SK-N-SH (cell line): ENCODE measurements around the gene CNIH3. TPM values are rescaled to one million over a fixed set of nuclear protein-coding genes. Genes with fewer than 3 reads are reported as not detected.

Source experiments
- CTCF ChIA-PET: fragments of 300-600, 350-600 bp; formaldehyde crosslinking; extraction: SDS; loops from one replicate; lab custom pipeline; 2021; lab: Yijun Ruan, JAX
- POLR2A ChIA-PET: fragments of 350-600 bp; sonication (Branson Sonifier 250); formaldehyde crosslinking; extraction: SDS; loops from one replicate; lab custom pipeline; 2020; ENCODE audit warnings: antibody characterized with exemption, inconsistent platforms; lab: Yijun Ruan, JAX
- DNase-seq: peaks from one replicate; pipeline ENCODE4 v3.0.0; 2012
- H2AFZ ChIP-seq: fragments of 200-600 bp; sonication (generic); 2 replicates; pipeline ENCODE4 v1.8.1; 2016; ENCODE audit warnings: antibody characterized with exemption, mild to moderate bottlenecking, low read depth
- H3F3A ChIP-seq: fragments of 200-600 bp; sonication (generic); replicated peaks from 2 replicates; pipeline ENCODE3; 2016; ENCODE audit warnings: antibody characterized with exemption, mild to moderate bottlenecking; ENCODE audit not compliant: insufficient read depth
- H3K27ac ChIP-seq, 2 experiments: fragments of 200-500 bp in 1 of 2; fragments of 200-600 bp in 1 of 2; sonication (Bioruptor generic) in 1 of 2; sonication (generic), shearing (Covaris generic) in 1 of 2; 2 replicates each; pipeline versions ENCODE4 v1.5.1 to v1.6.1; 2014 to 2016; ENCODE audit warnings: low read depth in 2 of 2, inconsistent platforms in 1 of 2, low read length in 1 of 2, mild to moderate bottlenecking in 1 of 2, mixed read lengths in 1 of 2
- H3K27me3 ChIP-seq: fragments of 200-600 bp; sonication (generic), shearing (Covaris generic); 2 replicates; pipeline ENCODE4 v1.6.1; 2016; ENCODE audit warnings: mixed run types; ENCODE audit not compliant: insufficient read depth
- H3K36me3 ChIP-seq, 2 experiments: fragments of 200-500 bp in 1 of 2; fragments of 200-600 bp in 1 of 2; sonication (Bioruptor generic) in 1 of 2; sonication (generic) in 1 of 2; replicated peaks in 1 of 2; 2 replicates each; pipeline versions ENCODE3 to v1.5.1; 2014 to 2016; ENCODE audit warnings: low read length in 1 of 2, mild to moderate bottlenecking in 1 of 2; ENCODE audit not compliant: insufficient read depth in 2 of 2, control insufficient read depth in 1 of 2
- H3K4me1 ChIP-seq, 2 experiments: fragments of 200-500 bp in 1 of 2; fragments of 200-600 bp in 1 of 2; sonication (Bioruptor generic) in 1 of 2; sonication (generic), shearing (Covaris generic) in 1 of 2; 2 replicates each; pipeline versions ENCODE4 v1.5.1 to v1.6.1; 2014 to 2016; ENCODE audit warnings: low read depth in 1 of 2, low read length in 1 of 2, mixed run types in 1 of 2; ENCODE audit not compliant: insufficient read depth in 2 of 2, control insufficient read depth in 1 of 2
- H3K4me2 ChIP-seq: fragments of 200-600 bp; sonication (generic), shearing (Covaris generic); 2 replicates; pipeline ENCODE4 v1.6.1; 2017; ENCODE audit warnings: mixed run types
- H3K4me3 ChIP-seq, 2 experiments: fragments of 200-500 bp in 1 of 2; fragments of 200-600 bp in 1 of 2; sonication (Bioruptor generic) in 1 of 2; sonication (generic), shearing (Covaris generic) in 1 of 2; 2 replicates each; pipeline versions ENCODE4 v1.5.1 to v1.8.1; 2014 to 2016; ENCODE audit warnings: low read depth in 2 of 2, inconsistent platforms in 1 of 2, low read length in 1 of 2, mild to moderate bottlenecking in 1 of 2, mixed read lengths in 1 of 2, moderate library complexity in 1 of 2
- H3K79me2 ChIP-seq: fragments of 200-600 bp; sonication (generic); 2 replicates; pipeline ENCODE4 v1.8.1; 2017; ENCODE audit warnings: mild to moderate bottlenecking; ENCODE audit not compliant: insufficient read depth
- H3K9ac ChIP-seq: fragments of 200-600 bp; sonication (generic); 2 replicates; pipeline ENCODE4 v1.6.1; 2017; ENCODE audit warnings: mixed run types
- H3K9me2 ChIP-seq: fragments of 200-600 bp; sonication (generic); 2 replicates; pipeline ENCODE4 v1.6.1; 2017; ENCODE audit warnings: mixed run types
- H3K9me3 ChIP-seq: fragments of 200-600 bp; sonication (generic); 2 replicates; pipeline ENCODE4 v1.6.1; 2017; ENCODE audit warnings: mixed run types, mild to moderate bottlenecking, moderate library complexity
- H4K20me1 ChIP-seq: fragments of 200-600 bp; sonication (generic); 2 replicates; pipeline ENCODE4 v1.6.1; 2017; ENCODE audit warnings: mild to moderate bottlenecking, mixed run types; ENCODE audit not compliant: insufficient read depth
- EP300 ChIP-seq, 2 experiments: IDR thresholded peaks; 2 replicates each; pipeline versions ENCODE4 v1.4.0 to v1.6.1; 2012; ENCODE audit warnings: borderline replicate concordance in 1 of 2, low read depth in 1 of 2, low read length in 1 of 2
- EZH2phosphoT487 ChIP-seq: fragments of 200-600 bp; sonication (generic); IDR thresholded peaks from 2 replicates; pipeline ENCODE4 v1.6.1; 2017; ENCODE audit warnings: low read depth, mixed run types, mild to moderate bottlenecking, antibody characterized with exemption, moderate library complexity, borderline replicate concordance
- FOSL2 ChIP-seq: IDR thresholded peaks from 2 replicates; pipeline ENCODE4 v1.4.0; 2012; ENCODE audit warnings: low read depth, mild to moderate bottlenecking, moderate library complexity, borderline replicate concordance
- FOXJ3 ChIP-seq: sonication (generic); formaldehyde crosslinking; IDR thresholded peaks from 2 replicates; pipeline ENCODE4 v1.5.1; 2020; ENCODE audit warnings: mild to moderate bottlenecking, missing genetic modification reagents
- GATA2 ChIP-seq: sonication (generic); formaldehyde crosslinking; IDR thresholded peaks from 2 replicates; pipeline ENCODE4 v1.5.0; 2020; ENCODE audit warnings: mild to moderate bottlenecking, missing genetic modification reagents
- IRF3 ChIP-seq: fragments of 150-350 bp; IDR thresholded peaks from 2 replicates; pipeline ENCODE4 v1.6.1; 2016; ENCODE audit warnings: mild to moderate bottlenecking, low read depth, low read length
- JUND ChIP-seq: IDR thresholded peaks from 2 replicates; pipeline ENCODE4 v1.4.0; 2012
- MXI1 ChIP-seq: IDR thresholded peaks from 2 replicates; pipeline ENCODE4 v1.6.1; 2012; ENCODE audit warnings: mild to moderate bottlenecking, low read depth, low read length, improper control_type of control experiment
- NRF1 ChIP-seq: IDR thresholded peaks from 2 replicates; pipeline ENCODE4 v1.6.1; 2012; ENCODE audit warnings: low read depth, mild to moderate bottlenecking, low read length
- PBX3 ChIP-seq: IDR thresholded peaks from 2 replicates; pipeline ENCODE4; 2012
- POLR2AphosphoS5 ChIP-seq: IDR thresholded peaks from 2 replicates; pipeline ENCODE4 v1.6.1; 2012; ENCODE audit warnings: low read depth, low read length
- RAD21 ChIP-seq: IDR thresholded peaks from 2 replicates; pipeline ENCODE4 v1.6.1; 2012; ENCODE audit warnings: mild to moderate bottlenecking, low read length
- RCOR1 ChIP-seq: fragments of 150-350 bp; IDR thresholded peaks from 2 replicates; pipeline ENCODE4 v1.6.1; 2017; ENCODE audit warnings: antibody characterized with exemption, low read length
- RFX5 ChIP-seq: IDR thresholded peaks from 2 replicates; pipeline ENCODE4 v1.6.1; 2012; ENCODE audit warnings: mild to moderate bottlenecking, improper control_type of control experiment, low read length
- RXRA ChIP-seq: IDR thresholded peaks from 2 replicates; pipeline ENCODE4 v1.4.0; 2012; ENCODE audit warnings: low read depth, mild to moderate bottlenecking, borderline replicate concordance
- TCF12 ChIP-seq: IDR thresholded peaks from 2 replicates; pipeline ENCODE4 v1.4.0; 2012
- USF1 ChIP-seq: IDR thresholded peaks from 2 replicates; pipeline ENCODE4 v1.4.0; 2012; ENCODE audit warnings: low read depth, borderline replicate concordance
- WGBS: methylation state at CpG from one replicate; pipeline ENCODE4 v1.1.6; 2017; ENCODE audit warnings: low lambda C conversion rate; 5-methylcytosine and 5-hydroxymethylcytosine counted together
- polyA plus RNA-seq, 3 experiments: library from polyadenylated mRNA; depleted of rRNA; stranded (reverse); fragments of >200 nt; gene quantifications; 2 replicates each; pipeline ENCODE4 v1.2.3, GENCODE V29; 2012
- TF ChIP-seq, protein P1 (sequence below): fragments of 150-350 bp; IDR thresholded peaks from 2 replicates; pipeline ENCODE4 v1.6.1; 2017; ENCODE audit warnings: antibody characterized with exemption, low read length, low read depth, borderline replicate concordance
- TF ChIP-seq, protein P2 (sequence below): IDR thresholded peaks from 2 replicates; pipeline ENCODE4 v1.4.0; 2012; ENCODE audit warnings: low read depth
- TF ChIP-seq, protein P3 (sequence below): IDR thresholded peaks from 2 replicates; pipeline ENCODE4 v1.6.1; 2012; ENCODE audit warnings: mild to moderate bottlenecking, low read depth, low read length, moderate library complexity

The CNIH3 gene
- polyA plus RNA-seq, 1 of the 3 experiments (the other 2 are of a cell fraction) = 18.8 TPM

DNA sequence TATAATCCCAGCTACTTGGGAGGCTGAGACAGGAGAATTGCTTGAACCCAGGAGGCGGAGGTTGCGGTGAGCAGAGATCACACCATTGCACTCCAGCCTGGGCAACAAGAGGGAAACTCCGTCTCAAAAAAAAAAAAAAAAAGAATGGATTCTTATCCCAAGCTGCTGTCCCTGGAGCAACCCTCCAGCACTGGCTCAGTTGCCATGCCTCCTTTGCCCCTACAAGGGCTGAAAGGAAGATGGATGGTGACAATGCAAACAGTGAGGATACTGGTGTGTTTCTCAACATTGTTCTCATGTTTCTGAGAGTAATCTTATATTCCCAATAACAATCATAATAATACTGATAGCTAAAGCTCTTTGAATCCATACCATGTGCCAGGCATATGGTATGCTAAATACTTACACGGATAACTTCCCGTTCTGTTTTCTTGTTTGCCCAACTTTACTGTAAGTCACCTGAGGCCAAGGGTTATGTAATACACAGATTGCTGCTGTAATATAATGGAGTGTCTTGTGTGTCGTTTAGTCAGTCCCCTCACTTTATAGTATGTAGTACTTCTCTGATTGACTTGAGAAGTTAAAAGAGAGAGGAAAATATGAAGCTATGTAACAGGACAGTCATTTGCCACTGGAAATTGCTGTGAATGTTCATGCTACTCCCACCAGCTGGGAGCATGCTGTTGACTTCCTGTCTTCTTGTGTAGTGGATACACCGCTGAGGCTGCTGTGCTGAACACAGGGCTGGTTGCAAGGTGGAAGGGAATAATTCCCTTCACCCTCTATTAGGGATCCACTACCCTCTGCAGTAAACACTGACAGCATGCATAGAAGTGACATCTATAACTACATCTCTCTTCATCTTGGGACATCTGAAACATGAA lies 153.6 kb downstream of the CNIH3 start:
- no peaks in the 10 kb centered on the region for H3K79me2 ChIP-seq
- TF ChIP-seq RAD21 (no peak), RXRA (no peak), GATA2 (CRISPR knock-in tag) (no peak), FOXJ3 (CRISPR knock-in tag) (no peak), MXI1 (no peak), EP300 (IDR thresholded peaks at IDR 0.05; ENCODE audit: borderline replicate concordance in 1 of 2, low read depth in 1 of 2, low read length in 1 of 2) (no peak), USF1 (no peak), RFX5 (no peak), FOSL2 (no peak), POLR2AphosphoS5 (no peak), TCF12 (no peak)
- TF ChIP-seq, protein P1, sequence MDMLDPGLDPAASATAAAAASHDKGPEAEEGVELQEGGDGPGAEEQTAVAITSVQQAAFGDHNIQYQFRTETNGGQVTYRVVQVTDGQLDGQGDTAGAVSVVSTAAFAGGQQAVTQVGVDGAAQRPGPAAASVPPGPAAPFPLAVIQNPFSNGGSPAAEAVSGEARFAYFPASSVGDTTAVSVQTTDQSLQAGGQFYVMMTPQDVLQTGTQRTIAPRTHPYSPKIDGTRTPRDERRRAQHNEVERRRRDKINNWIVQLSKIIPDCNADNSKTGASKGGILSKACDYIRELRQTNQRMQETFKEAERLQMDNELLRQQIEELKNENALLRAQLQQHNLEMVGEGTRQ = no peak
- TF ChIP-seq, protein P2, sequence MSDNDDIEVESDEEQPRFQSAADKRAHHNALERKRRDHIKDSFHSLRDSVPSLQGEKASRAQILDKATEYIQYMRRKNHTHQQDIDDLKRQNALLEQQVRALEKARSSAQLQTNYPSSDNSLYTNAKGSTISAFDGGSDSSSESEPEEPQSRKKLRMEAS = no peak
- CTCF ChIA-PET = no interaction called here
- H3F3A ChIP-seq = no peaks in the 10 kb centered on the region
- POLR2A ChIA-PET = no interaction called here
- H3K27ac ChIP-seq = no peak overlapping the region
- no peaks in the 10 kb centered on the region for H3K27me3 ChIP-seq
- H3K9ac ChIP-seq = no peak overlapping the region
- no peak overlapping the region for H2AFZ ChIP-seq
- no peaks in the 10 kb centered on the region for H3K9me2 ChIP-seq
- H3K4me1 ChIP-seq = peaks cover 0 to 4% of the 10 kb centered on the region in 2 experiments; a peak in 2 of 4 replicates
- DNase-seq = no peak
- H3K36me3 ChIP-seq = no peaks in the 10 kb centered on the region
- H3K9me3 ChIP-seq = no peaks in the 10 kb centered on the region
- H3K4me2 ChIP-seq = peak overlapping the region; percentile 7; the same call in 1 of the 2 replicates
- no peak overlapping the region for H3K4me3 ChIP-seq
- no peaks in the 10 kb centered on the region for H4K20me1 ChIP-seq
- WGBS = 91% methylated on average over 7 of the region's 7 CpGs

DNA sequence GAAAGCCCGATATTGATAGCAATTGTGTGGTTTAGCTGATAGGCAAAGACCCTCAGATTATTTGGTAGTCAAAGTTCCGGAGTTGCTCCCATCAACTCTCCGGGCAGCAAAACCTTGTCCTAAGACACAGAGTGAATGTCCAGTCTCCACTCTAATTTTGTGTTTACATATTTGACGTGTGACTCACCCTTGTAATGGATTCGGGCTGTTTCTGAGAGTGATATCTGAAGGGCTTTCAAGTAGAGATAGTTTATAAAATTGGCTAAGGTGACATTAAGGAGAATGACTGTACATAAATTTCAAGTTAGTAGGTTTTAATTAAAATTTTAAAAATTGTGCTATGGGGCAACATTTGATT lies 154.2 kb downstream of the CNIH3 start:
- Histone ChIP-seq H3K4me3 (no peak overlapping the region), H3K27ac (no peak overlapping the region), H3F3A (no peaks in the 10 kb centered on the region), H3K9ac (no peak overlapping the region), H3K9me2 (no peaks in the 10 kb centered on the region), H3K4me2 (peak overlapping the region; percentile 7; the same call in 1 of the 2 replicates), H3K27me3 (no peaks in the 10 kb centered on the region), H3K4me1 (peaks cover 0 to 4% of the 10 kb centered on the region in 2 experiments; a peak in 2 of 4 replicates), H3K79me2 (no peaks in the 10 kb centered on the region), H3K9me3 (no peaks in the 10 kb centered on the region), H3K36me3 (no peaks in the 10 kb centered on the region), H4K20me1 (no peaks in the 10 kb centered on the region), H2AFZ (no peak overlapping the region)
- DNase-seq = no peak
- CTCF ChIA-PET = no interaction called here
- POLR2A ChIA-PET = no interaction called here
- WGBS = 38% methylated on average over 5 of the region's 5 CpGs
- TF ChIP-seq, protein P3, sequence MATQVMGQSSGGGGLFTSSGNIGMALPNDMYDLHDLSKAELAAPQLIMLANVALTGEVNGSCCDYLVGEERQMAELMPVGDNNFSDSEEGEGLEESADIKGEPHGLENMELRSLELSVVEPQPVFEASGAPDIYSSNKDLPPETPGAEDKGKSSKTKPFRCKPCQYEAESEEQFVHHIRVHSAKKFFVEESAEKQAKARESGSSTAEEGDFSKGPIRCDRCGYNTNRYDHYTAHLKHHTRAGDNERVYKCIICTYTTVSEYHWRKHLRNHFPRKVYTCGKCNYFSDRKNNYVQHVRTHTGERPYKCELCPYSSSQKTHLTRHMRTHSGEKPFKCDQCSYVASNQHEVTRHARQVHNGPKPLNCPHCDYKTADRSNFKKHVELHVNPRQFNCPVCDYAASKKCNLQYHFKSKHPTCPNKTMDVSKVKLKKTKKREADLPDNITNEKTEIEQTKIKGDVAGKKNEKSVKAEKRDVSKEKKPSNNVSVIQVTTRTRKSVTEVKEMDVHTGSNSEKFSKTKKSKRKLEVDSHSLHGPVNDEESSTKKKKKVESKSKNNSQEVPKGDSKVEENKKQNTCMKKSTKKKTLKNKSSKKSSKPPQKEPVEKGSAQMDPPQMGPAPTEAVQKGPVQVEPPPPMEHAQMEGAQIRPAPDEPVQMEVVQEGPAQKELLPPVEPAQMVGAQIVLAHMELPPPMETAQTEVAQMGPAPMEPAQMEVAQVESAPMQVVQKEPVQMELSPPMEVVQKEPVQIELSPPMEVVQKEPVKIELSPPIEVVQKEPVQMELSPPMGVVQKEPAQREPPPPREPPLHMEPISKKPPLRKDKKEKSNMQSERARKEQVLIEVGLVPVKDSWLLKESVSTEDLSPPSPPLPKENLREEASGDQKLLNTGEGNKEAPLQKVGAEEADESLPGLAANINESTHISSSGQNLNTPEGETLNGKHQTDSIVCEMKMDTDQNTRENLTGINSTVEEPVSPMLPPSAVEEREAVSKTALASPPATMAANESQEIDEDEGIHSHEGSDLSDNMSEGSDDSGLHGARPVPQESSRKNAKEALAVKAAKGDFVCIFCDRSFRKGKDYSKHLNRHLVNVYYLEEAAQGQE = no peak
- TF ChIP-seq TCF12 (peak; percentile 69), EZH2phosphoT487 (no peak), NRF1 (no peak), FOSL2 (peak; percentile 73; the same call in 1 of the 2 replicates), IRF3 (no peak), PBX3 (peak; percentile 75), JUND (peak; percentile 92), RCOR1 (no peak)
